Measurements from ENCODE around the gene RBM18.

Gene RBM18

DNA sequence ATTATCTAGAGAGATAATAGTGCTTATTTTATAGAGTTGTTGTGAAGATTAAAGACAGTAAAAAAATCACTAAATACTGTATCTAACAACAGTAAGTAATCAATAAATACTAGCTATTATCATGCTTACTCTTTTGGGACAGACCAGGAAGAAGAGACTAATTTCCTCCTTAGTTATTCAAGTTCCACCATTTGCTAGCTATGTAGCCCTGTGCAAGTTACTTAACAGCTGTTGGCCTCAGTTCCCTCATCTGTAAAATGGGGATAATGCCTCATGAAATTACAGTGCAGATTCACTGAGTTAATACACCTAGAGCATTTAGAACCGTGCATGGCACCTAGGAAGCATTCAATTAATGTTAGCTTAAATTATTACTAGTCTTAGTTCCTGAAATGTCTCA lies 2.6 kb downstream of the RBM18 start:
- in situ Hi-C loops (cut with MboI; ENCODE audit: low pct_unique_long_range_greater_than_20kb, low sequenced_read_pairs), result no loop called here

DNA sequence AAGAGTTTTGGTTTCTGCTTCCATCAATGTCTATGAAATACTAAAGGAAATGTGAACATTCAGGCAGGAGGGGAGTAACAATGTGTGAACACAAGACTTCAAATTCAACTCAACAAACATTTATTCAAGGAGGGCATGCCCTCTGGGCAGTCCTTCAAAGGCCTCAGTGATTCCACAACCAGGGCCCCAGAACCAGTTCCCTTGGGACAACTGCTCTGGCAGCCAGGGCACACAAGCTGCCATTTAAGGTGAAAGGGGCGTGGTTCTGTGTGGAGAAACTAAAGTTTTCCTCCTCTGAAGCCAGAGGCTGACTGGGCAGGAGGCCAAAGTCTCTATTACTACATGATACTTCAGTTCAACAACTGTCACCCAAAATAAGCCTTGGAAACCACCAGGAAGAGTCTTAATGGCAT lies 3.2 kb downstream of the RBM18 start:
- no peak for DNase-seq
- in situ Hi-C loops (cut with MboI; ENCODE audit: low pct_unique_long_range_greater_than_20kb, low sequenced_read_pairs), result no loop called here

More for the DNA sequence above, 2.6 kb downstream of the RBM18 start:
- DNase-seq, result no peak

DNA sequence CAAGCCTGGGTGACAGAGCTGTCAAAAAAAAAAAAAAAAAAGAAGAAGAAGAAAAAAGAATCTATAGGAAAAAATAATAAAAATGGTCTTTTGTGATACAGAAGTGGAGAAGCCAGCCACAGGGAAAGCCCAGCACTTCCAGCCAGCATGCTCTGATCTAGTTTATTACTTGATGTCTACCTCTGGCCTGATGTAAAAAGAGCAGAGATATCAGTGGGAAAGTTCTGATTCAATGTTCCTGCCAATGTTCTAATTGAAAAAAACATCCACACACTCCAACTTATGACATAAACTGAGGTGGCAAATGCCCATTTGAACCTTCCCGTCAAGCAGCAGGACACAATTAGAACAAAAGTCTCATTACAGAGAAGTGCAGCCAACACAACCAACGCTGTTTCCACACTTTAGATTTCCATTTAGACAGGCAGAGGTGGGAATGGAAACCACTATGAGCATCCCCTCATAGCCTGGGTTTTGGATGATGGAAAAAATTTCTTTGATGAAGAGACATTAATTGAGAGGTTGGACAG lies 5.7 kb downstream of the RBM18 start:
- no peak for DNase-seq

DNA sequence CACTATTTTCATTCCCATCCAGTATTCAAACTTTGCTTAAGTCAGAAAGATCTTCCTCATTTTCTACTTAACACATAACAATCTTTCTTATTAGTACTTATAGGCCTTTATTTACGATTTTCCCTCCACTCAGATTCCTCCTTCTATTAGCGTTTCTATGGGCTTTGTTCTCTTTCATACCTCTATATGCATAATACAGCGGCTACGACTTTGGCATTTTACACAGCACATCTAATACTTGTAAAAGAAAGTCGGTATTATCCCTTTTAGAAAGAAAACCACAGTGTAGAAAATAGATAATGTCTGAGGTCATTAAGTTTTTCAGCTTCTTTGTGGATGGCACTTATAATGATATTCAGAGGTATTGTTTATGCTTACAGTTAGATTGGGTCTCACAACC lies 8.4 kb downstream of the RBM18 start:
- in situ Hi-C loops (cut with MboI; ENCODE audit: low pct_unique_long_range_greater_than_20kb, low sequenced_read_pairs), result no loop called here
- DNase-seq, result no peak

More for the DNA sequence above, 5.7 kb downstream of the RBM18 start:
- in situ Hi-C loops (cut with MboI; ENCODE audit: low pct_unique_long_range_greater_than_20kb, low sequenced_read_pairs), result no loop called here

DNA sequence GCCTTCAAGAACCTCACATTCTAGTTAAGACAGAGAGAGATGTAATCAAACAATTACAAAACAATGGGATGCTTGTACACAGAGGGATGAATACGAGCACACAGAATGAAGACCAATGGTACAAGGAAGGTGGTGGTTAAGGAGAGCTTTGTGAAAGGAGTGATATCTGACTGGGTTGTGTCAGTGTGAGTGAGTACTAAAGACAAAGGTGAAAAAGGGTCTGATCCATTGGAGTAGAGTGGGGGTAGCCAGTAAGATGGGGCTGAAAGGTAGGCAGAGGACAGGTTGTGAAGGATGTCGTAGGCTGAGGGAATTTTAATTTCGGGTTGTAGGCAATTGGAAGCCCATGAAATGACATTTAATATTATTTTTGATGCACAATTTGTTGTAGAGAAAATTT lies 9.9 kb downstream of the RBM18 start:
- in situ Hi-C loops (cut with MboI; ENCODE audit: low pct_unique_long_range_greater_than_20kb, low sequenced_read_pairs), result no loop called here
- DNase-seq, result no peak

DNA sequence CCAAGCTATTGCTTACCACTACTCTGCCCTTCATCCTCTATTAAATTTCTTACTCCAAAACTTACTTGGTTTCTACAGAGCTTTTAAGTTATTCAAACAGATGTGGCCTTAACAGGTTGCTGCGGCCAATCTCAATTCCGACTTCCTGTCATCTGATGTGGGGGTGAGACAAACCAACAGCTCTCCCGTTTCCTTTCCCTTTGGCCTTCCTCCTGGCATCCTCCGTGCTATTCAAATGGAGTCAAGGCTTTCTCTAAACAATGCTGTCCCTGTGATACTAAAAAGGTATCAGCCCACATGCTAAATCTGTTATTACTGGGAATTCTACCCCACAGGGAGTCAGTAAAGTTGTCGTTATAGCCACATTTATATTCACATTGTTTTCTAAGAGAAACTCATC lies 11.8 kb downstream of the RBM18 start:
- DNase-seq, result peak; percentile 49
- in situ Hi-C loops (cut with MboI; ENCODE audit: low pct_unique_long_range_greater_than_20kb, low sequenced_read_pairs), result no loop called here

DNA sequence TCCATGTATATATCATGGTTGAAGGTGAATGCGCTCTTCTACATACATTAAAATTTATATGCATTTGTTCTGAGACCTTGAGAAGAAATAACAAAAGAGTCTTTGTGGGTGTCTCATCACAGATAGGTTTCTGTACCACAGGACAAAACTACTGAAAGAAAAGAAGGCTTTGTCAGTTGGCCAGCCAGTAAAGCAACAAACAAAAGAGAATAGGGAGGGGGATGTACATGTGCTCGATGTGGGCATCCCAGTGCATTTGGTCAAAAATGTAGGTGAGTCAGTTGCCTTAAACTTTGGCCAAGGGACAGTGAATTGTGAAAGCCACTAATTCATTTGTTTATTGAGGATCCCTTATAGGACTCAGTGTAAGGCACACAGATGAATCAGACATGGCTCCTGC lies 13.3 kb downstream of the RBM18 start:
- in situ Hi-C loops (cut with MboI; ENCODE audit: low pct_unique_long_range_greater_than_20kb, low sequenced_read_pairs), result no loop called here
- no peak for DNase-seq

DNA sequence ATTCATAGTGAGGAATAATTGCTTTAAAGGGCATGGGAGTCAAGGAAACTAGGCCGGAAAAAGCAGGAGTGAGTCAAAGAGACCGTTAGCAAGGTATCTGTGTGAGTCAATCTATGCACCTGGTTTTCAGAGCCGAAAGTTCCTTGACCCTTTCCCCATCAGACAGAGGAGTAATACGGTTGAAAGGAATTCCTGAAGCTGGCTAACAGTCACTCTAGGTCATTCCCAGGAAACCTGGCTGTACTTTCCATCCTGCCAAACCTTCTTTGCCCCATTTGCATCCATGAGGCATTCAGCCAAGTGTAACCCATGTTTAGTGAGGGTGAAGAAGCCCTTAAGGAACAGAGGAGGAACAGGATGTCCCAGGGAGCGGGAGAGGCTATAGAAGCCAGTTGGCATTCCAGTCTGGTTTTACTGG lies 16.2 kb downstream of the RBM18 start:
- in situ Hi-C loops (cut with MboI; ENCODE audit: low pct_unique_long_range_greater_than_20kb, low sequenced_read_pairs), result no loop called here
- no peak for DNase-seq

DNA sequence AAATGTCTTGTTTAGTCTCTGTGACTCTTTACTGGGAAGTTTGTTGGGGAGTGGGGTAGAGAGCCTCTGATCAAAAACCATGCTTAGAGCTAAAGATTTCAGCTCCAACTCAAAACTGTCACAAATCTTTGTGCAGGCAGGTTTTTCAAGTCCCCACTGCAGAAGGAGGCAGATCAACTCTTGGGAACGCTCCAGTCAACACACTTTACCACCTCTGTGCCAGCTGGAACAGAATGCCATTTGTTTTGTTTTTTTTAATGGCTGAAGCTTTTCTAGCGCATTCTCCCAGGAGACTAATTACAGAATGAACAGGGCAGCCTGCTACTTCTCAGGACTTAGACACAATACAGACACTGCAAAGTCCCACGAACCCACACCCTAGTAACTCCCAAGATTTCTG lies 18.0 kb downstream of the RBM18 start:
- in situ Hi-C loops (cut with MboI; ENCODE audit: low pct_unique_long_range_greater_than_20kb, low sequenced_read_pairs), result no loop called here
- DNase-seq, result no peak

DNA sequence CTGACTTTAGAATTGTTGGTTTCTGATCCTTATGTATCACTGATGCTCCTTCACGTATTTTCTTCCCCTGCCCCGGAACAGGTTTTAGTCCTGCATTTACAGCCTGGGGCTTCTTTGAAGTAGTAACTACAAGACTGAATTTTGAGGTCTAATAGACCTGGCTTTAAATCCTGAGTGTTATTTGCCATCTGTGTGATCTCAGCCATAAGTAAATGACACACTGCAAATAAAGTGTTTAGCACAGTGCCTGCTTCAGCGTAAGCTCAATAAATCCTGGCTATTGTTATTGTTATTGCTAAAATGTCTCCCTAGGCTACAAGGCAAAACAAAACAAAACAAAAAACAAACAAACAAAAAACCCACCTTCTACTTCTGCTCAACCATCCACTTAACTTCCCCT lies 20.3 kb downstream of the RBM18 start:
- no peak for DNase-seq
- in situ Hi-C loops (cut with MboI; ENCODE audit: low pct_unique_long_range_greater_than_20kb, low sequenced_read_pairs), result no loop called here

DNA sequence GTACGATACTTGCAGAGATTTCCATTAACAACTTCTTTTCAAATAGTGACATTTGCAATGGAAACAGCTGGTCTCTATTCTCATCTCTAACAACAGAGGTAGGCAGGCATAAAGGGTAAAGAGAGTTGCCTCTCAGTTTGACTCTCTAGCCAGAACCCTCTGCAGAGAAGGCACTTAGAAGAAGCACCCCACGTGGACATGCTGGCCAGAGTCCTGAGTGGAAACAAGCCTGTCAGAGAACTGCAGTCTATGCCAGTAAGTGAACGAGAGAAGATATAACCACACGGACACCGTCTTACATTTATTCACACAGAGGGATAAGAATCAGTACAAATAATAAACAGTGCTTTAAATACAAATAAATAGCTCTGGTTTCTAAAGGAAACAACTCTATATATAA lies 24.9 kb downstream of the RBM18 start:
- in situ Hi-C loops (cut with MboI; ENCODE audit: low pct_unique_long_range_greater_than_20kb, low sequenced_read_pairs), result no loop called here
- DNase-seq, result no peak

DNA sequence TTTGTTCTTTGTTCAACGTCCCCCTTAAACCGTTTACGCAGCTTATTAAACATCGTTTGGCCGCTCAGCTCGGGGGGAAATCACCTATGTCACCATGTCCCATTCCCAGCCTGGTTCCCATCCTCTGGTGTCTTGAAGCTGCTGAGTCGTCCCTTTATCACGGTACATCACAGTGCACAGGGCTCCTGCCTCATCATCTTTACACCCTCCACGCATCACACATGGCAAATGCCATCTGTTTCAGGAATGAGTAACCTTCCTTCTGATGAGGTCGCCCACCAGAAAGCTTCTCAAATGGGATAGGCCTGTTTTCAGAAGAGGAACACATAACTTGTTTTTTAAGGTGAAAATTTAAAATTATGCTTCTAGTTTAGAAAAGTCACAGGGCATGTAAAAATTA lies 28.0 kb downstream of the RBM18 start:
- no peak for DNase-seq
- in situ Hi-C loops (cut with MboI; ENCODE audit: low pct_unique_long_range_greater_than_20kb, low sequenced_read_pairs), result no loop called here

DNA sequence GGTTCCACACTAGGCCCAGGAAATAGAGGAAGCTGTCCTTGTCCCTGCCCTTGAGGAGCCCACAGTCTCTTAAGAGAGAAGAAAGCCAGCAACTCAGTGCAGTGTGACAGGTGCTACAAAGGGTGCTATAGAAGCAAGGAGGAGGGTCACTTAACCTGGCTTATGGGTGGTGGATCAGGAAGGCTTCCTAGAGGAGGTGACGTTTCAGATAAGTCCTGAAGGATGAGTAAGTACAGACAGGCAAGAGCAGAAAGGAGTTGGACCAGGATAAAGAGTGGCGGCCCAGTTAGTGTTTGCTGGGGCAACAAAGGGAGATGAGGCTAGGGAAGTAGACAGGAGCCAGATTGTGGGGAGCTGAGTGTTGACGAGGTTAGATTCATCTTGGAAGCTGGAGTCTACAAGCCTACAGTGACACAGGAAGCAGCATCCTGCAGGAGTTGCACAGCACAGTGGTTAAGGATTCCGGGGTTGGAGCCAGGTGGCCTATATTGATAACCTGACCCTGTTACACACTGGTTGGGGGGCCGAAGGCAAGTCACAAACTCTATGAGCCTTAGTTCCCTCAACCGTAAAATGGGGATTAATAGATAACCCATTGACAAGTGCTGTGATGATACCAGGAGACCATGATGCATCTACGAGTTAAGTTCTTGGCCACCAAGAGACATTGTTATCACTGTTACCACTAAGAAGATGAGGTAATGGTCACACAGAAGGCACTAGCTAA lies 30.5 kb downstream of the RBM18 start:
- in situ Hi-C loops (cut with MboI; ENCODE audit: low pct_unique_long_range_greater_than_20kb, low sequenced_read_pairs), result no loop called here
- no peak for DNase-seq

DNA sequence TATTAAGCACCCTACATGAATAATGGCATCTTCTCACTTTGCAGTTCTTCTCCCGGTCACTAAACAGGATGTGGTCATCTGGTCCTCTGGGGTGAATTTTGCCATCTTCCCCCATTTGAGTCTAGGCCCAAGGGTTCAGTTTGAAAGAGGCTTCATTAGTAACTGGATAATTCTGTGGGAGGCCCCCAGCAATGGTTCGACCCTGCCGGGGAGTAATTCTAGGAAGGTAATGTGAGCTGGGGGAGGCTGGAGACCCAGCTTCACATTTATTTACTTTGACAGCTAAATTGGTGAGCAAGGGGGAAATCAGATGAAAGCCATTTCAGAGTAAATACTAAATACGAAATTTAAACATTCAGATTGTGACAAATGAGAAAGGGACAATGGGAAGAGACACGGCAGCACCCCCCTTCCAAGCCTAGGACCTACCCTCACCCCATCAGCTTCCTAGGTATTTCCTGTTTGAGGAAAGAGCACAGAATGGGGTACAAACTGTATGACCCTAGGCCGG lies 31.8 kb downstream of the RBM18 start:
- no peak for DNase-seq
- in situ Hi-C loops (cut with MboI; ENCODE audit: low pct_unique_long_range_greater_than_20kb, low sequenced_read_pairs), result no loop called here

DNA sequence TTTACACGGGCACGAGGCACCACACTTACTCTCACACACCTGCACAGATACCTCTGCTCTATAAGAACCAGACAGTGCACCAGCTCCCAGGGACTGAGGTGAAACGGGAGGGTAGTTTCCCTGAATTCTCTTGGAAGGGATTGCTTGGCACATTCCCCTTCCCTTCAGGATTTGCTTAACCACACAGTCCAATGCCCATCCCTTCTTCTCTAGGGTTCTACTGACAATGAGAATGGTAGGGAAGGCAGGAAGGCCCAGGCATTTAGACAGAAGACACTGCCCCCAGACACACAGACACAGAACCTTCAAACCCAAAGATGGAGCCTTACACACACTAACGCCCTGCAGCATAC lies 35.2 kb downstream of the RBM18 start:
- in situ Hi-C loops (cut with MboI; ENCODE audit: low pct_unique_long_range_greater_than_20kb, low sequenced_read_pairs), result no loop called here
- DNase-seq, result no peak

DNA sequence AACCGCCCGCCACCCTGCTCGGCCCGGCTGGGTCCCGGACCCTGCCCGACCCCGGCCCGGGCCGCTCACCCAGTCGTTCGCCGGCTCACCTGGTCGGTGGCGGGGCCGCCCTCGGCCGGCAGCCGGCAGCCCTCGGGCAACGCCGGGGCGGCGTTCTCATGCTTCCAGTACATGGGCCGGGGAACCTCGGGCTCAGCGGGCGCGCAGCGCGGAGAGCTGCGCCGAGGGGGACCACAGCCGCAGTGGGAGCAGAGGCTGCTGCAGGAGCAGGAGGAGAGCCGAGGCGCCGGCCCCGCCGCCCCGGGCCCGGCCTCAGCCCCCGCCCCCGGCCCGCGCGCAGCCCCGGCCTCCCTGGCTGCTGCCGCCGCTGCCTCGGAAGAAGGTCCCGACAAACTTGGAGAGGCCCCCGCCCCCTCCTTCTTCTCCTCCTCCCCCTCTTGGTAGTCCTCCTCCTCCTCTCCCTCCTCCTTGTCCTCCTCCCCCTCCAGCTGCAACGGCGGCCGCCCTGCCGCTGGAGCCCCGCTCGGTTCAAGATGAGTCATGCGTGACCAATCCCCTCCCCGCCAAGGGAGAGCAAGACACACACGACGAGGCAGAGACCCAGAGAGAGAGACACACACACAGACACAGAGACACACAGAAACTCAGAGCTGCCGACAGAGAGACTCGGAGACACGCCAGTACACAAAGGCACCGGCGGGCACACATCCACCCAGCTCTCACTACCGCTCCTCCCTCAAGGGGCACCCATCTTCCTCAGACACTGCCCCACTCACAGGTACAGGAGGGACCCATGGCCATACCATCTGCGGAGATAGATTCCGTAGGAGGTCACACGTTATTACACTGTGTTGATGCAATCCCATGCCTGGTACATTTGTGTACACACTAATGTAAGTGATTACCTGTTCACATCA lies 35.8 kb downstream of the RBM18 start, which contains the start of gene LHX6:
LHX6 (minus strand) TSS at position 390 of the 917 bp plus-strand sequence; CDS start at position 173, 217 bp downstream.
- peak; percentile 42 for DNase-seq
- in situ Hi-C loops (cut with MboI; ENCODE audit: low pct_unique_long_range_greater_than_20kb, low sequenced_read_pairs), result no loop called here

DNA sequence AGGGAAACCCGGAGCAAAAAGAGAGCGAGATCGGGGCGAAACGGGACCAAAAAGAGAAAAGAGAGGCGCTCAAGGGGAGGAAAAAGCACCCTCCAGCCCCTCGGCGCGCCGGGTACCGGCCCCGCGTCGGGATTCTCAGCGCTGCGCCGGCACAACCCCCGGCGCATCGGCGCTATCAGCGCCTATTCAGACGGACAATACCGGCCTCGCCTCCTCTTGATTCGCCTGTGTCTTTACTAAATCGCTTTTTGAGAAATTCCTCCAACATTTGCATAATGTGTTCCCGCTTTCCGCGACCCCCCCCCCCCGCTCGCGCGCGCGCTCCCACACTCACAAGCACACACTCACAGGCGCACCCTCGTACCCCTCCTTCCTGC lies 36.5 kb downstream of the RBM18 start:
- in situ Hi-C loops (cut with MboI; ENCODE audit: low pct_unique_long_range_greater_than_20kb, low sequenced_read_pairs), result no loop called here

DNA sequence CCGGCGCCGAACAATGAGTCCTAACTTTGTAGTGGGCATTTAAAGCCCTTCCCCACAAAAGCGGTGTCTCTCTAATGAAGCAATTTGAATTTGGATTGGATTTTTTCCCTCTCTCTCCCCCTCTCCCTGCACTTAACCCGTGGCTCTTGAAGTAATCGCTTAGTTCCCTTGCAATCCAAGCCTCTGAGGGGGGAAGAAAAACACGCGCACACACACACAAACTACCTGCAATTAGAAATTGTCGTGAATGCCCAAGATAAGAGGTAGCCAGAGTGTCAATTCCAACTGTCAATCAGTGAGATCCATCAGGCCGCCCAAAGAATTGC lies 37.1 kb downstream of the RBM18 start:
- in situ Hi-C loops (cut with MboI; ENCODE audit: low pct_unique_long_range_greater_than_20kb, low sequenced_read_pairs), result no loop called here
- DNase-seq, result no peak

More for the DNA sequence above, 36.5 kb downstream of the RBM18 start:
- no peak for DNase-seq

DNA sequence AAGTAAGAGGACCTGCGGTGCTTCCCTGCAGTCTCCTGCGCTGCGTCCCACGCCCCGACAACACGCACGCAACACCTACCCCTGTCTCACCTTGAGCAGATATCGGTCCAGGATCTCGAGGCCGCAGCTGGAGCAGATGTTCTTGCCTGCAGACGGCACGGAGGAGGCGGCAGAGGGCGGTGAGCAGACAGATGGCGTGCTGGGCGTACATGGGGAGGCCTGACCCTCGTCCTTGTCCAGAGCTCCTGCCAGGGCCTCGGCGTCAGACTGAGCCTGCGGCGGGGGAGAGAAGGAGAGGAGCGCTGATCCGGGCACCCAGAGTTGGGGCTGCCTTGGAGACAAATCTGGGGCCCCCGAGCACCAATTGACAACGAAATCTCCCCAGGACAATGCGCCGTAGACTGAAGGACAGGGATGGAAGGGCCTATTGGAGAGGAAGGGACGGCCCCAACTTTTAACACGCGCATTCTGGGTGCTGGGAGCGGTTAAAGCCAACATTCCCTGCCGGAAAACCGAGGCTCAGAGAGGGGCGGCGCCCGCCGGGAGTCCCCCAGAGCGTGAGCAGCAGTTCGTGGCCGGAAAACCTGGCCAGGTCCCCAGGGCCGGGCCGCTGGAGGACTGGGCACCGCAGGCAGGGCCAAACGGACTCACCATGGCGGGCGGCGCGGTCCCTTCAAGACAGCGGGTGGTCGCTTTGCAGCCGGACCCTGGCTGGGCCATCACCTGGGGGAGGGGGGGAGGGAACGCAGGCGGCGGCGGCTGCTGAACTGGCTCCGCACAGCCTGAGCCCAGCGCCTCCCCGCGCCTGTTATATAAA lies 37.7 kb downstream of the RBM18 start:
- DNase-seq, result no peak
- in situ Hi-C loops (cut with MboI; ENCODE audit: low pct_unique_long_range_greater_than_20kb, low sequenced_read_pairs), result no loop called here
